GM19463 (cell line): ENCODE measurements around the gene DKKL1.

Experiments
- ATAC-seq: cut with Tn5 transposase; IDR thresholded peaks from one replicate; pipeline ENCODE4 v1.9.1; 2021; ENCODE audit warnings: mild to moderate bottlenecking, moderate library complexity; ENCODE audit not compliant: unreplicated experiment

DKKL1 gene

DNA sequence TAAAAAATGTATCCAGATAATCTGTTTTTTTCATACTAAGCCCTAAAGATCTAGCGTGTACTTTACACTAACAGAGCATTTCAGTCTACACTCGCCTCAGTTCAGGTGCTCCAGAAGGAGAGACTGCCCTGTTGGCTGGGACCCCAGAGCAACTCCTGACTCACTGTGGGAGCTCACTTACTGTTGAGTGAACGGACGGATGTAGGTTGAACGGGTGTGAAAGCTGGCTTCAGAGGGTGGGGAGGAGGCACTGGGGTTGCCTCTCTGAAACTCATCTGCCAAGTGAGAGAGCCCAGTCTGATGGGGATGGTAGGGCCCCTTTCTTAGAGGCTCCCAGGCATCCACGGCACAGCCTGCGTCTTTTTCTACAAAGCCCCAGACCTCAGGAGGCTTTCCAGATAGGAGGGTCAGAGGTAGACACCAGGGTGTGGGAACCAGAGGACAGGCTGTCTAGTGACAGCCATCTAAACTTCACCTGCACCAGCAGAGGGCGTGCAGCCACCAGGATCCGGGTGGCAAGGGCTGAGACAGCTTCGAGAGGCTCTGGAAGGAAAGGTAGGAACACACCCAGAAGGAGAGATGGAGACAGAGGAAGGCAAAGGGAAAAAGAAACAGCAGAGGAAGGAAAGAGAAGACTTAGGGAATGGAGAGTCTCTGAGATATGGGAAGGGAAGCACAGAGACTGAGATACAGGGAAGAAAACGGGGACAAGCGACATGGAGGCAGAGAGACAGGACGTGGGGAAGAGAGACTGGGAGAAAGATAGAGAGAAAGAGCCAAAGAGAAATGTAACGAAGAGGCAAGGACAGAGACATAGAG, 28.1 kb downstream of the DKKL1 start:
- ATAC-seq, result peak; percentile 56

DNA sequence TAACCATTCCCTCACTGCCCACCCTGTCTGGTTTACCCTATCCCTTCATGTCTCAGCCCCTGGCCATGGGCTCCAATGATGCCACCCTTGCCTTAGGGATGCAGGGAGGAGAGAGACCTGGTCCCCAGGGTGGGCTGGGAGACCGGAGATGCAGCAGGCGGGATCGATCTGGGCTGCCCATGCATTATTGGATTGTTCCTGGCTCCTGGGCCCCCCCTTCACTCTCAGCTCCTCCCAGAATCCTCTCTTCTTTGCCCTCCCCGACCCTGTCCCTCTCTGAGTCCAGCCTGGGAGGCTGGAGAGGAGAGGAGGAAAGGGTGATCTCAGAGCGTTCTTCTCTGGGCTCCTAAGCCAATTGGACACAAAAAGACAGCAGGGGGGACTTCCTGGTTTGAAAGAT, 30.2 kb downstream of the DKKL1 start:
- no peak for ATAC-seq

- no peak for ATAC-seq
These were observed 32.1 kb downstream of the DKKL1 start for GRCh38 chr19:49395581-49396407.

DNA sequence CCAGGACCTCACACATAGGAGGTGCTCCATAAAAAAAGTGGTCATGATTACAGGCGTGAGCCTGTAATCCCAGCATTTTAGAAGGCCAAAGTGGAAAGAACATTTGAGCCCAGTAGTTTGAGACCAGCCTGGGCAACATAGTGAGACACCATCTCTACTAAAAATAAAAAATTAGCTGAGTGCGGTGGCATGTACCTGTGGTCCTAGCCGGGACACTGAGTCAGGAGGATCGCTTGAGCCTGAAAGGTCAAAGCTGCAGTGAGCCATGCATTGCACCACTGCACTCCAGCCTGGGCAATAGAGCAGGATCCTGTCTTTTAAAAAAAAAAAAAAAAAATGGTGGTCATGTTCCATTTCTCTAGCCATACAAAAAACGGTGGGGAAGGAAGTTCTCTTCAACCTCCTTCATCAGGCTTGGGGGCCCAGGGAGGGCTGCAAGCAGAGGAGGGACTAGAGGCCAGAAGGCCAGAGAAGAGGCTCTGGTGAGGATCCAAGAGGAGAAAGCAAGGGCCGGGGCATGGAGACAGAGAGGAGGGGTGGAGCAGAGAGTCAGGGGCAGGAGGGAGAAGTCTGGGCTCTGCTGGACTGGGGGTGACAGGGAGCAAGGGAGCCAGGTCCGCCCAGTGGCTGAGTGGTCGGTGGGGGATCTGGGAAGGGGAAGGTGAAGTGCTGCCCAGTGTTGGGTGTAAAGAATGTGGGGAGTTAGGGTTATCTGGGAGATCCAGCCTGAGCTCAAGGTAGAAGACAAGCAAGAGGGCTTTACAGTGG, 33.2 kb downstream of the DKKL1 start:
- ATAC-seq, result no peak

DNA sequence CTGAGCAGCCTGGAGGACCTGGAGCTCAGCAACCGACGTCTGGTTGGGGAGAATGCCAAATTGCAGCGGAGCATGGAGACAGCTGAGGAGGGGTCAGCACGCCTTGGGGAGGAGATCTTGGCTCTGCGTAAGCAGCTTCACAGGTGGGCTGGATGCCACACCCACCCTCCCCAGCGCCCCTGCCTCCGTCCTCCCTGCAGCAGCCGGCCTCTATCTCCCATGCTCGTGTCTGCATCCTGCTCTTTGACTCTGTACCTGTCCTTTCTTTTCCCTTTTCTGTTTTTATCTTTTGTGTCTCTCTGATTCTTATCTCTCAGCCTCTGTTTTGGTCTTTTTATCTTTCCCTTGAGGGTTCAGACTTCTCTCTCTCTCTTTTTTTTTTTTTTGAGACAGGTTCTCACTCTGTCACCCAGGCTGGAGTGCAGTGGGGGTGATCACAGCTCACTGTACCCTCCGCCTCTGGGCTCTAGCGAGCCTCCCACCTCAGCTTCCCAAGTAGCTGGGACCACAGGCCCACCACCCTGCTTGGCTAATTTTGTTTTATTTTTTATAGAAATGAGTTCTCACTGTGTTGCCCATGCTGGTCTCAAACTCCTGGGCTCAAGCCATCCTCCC, 34.4 kb downstream of the DKKL1 start:
- no peak for ATAC-seq

DNA sequence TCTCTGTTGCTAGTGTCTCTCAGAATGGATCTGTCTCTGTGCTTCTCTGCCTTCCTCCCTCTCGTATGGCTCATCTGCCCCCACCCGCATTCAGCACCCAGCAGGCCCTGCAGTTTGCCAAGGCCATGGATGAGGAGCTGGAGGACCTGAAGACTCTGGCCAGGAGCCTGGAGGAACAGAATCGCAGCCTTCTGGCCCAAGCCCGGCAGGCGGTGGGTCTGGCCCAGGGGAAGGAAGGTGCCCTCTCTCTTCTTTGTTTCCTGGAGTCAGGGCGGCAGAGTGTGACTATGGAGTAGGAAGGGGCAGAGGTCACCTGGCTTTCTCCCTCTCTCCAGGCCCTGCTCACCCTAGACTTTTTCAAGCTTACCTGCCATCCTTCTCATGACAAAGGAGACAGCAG, 35.3 kb downstream of the DKKL1 start:
- ATAC-seq, result no peak

GRCh38 chr19:49400029-49400428, 36.4 kb downstream of the DKKL1 start:
- no peak for ATAC-seq

- no peak for ATAC-seq
These were observed 39.9 kb downstream of the DKKL1 start for GRCh38 chr19:49403404-49404187.

DNA sequence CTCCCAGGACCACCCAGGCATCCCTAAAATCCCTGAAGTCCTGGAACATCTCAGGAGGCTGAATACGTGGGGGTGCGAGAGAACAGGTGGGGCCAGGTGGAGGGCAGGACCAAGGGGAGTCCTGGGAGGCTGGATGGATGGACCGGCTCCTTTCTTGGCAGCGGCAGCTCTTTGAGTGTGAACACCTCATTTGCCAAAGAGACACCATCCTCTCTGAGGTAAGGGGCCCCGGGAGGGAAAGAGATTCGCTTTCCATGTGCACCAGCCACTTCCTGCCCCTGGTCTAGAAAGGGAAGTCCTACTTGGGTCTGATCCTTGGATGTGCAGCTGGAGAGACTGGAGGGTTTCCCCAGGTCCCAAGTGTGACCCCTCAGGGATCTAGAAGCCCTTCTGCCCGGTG, 43.4 kb downstream of the DKKL1 start:
- no peak for ATAC-seq

DNA sequence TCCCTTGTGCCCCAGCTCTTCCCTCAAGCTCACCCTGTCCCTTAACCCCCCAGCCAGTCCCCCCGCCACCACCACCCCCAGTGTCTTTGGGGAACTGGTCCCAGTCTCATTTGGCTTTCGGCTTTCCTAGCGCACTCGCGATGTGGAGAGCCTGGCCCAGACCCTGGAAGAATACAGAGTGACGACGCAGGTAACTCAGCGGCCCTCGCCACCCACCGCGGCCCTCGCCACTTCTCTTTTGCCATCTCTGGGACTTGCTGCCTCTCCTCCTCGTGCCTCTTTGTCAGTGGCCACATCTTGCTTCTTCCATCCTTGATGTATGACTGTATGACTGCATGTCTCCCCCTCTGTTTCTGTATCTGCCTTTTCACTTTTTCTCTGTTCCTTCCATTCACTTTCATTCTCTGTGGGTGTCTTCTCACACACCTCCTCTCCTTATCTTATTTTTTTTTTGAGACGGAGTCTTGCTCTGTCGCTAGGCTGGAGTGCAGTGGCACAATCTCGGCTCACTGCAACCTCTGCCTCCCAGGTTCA, 43.9 kb downstream of the DKKL1 start:
- ATAC-seq, result no peak

DNA sequence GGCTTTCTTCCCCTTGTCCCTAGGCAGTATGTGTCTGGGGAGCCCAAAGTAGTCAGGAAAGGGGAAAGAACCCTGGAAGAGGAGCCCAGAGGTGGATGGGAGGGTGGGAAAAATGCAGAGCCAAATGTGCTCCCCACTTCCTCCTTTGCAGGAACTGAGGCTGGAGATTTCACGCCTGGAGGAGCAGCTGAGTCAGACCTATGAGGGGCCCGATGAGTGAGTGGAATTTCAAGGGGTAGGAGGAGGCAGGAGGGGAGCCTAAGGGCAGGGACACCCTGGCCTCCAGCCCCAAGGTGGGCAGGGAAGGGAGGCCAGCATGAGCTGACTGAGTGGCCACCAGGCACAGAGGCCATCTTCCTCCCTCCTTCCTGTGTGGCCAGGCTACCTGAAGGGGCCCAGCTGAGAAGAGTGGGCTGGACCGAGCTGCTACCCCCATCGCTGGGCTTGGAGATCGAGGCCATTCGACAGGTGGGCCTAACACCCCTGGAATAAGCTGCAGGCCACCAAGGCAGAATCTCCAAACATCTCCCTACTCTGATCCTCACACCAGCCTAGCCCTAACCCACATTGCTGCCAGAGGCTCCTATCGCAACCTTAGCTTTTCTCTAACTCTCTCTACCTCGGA, 45.3 kb downstream of the DKKL1 start:
- no peak for ATAC-seq

GRCh38 chr19:49409441-49410029, 45.9 kb downstream of the DKKL1 start:
- ATAC-seq, result no peak

DNA sequence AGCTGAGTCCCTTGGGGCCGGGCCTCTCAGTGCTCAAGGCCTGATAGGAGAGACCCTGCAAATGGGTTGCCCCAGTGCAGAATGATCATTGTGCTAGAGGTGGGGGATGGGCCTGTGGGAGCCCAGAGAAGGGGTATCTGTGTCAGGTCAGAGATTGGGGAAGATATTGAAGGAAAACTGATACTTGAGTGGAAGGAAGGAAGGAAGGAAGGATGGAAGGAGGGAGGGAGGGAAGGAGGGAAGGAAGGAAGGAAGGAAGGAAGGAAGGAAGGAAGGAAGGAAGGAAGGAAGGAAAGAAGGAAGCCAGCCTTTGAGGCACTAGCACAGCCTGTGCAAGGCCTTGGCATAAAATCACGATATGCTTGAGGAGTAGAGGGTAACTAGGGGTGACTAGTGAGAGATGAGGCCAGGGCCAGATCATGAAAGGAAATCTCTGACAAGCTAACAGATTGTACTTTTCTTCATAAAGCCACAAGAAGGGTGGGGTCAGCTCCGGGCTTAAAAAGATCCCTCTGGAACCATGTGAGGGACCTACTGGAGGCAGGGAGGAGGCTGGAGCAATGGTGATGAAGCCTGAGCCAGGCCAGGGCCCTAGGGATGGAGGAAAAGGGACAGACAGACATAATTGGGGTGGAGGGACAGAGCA, 48.1 kb downstream of the DKKL1 start:
- ATAC-seq, result no peak

- ATAC-seq, result no peak
These were observed 49.7 kb downstream of the DKKL1 start for GRCh38 chr19:49413348-49413747.

DNA sequence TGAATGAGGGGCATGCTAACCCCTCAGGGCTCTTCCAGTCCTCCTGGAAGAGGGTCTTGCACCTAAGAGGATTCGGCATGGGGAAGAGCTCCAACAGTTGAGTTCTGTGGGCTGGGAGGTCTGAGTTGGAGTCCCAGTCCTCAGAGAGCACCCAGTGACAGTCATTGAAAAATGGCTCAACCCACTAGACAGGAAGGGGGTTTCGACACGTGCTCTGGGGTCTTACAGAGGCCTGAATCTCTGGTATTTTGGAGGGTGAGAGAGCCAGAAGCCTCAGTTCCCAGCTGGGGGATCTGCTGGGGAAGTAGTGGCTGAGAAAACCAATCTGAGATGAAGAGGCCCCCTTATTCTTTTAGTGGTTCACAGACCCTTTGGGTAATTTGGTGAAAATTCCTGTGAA, 50.6 kb downstream of the DKKL1 start:
- ATAC-seq, result no peak

- ATAC-seq, result no peak
These were observed 51.6 kb downstream of the DKKL1 start for GRCh38 chr19:49415102-49415809.

DNA sequence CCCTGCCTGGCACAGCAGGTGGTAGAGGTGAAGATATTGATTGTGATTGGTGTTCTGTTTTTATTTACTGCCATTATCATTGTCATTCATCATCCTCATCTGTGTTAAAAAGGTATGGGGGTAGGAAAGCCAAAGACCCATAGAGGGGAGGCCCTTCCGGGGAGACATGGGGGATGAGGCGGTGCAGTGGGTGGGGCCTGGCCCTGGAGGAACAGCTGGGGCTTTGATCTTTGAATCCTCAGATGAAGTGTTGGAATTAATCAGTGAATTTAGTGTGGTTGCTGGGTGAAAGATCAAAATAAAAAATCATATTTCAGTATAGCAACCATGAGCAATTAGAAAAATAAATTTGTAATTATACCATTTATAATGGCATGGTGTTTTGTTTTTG, 52.1 kb downstream of the DKKL1 start:
- no peak for ATAC-seq

GRCh38 chr19:49417088-49417487, 53.4 kb downstream of the DKKL1 start:
- ATAC-seq, result no peak
